GM23338 (cell line): ENCODE results near the gene PPP2R5C. TPM values are rescaled to one million over a fixed set of nuclear protein-coding genes. Genes with fewer than 3 reads are reported as not detected.

Source experiments
- ATAC-seq: fragments of 200-7000 bp; cut with Tn5 transposase; 3 replicates; pipeline ENCODE4 v1.9.1; 2020
- DNase-seq: peaks from one replicate; pipeline ENCODE4 v3.0.0-alpha.2; 2015; ENCODE audit warnings: low spot score
- H2AFZ ChIP-seq: fragments of 200-600 bp; sonication (generic); 2 replicates; pipeline ENCODE4 v1.8.0; 2016; ENCODE audit warnings: antibody characterized with exemption, mild to moderate bottlenecking, moderate library complexity
- H3F3A ChIP-seq: fragments of 200-600 bp; sonication (generic); replicated peaks from 2 replicates; pipeline ENCODE4 v1.8.0; 2017; ENCODE audit warnings: antibody characterized with exemption, mixed run types, low read depth
- H3K27ac ChIP-seq: fragments of 200-600 bp; sonication (generic); 2 replicates; pipeline ENCODE4 v1.6.1; 2016; ENCODE audit warnings: low read depth
- H3K27me3 ChIP-seq: fragments of 200-600 bp; sonication (generic); 2 replicates; pipeline ENCODE4 v1.8.0; 2016; ENCODE audit warnings: mild to moderate bottlenecking, mixed run types, moderate library complexity; ENCODE audit not compliant: insufficient read depth
- H3K36me3 ChIP-seq: fragments of 200-600 bp; sonication (generic); 2 replicates; pipeline ENCODE4 v1.8.0; 2016; ENCODE audit warnings: mild to moderate bottlenecking; ENCODE audit not compliant: insufficient read depth
- H3K4me1 ChIP-seq: fragments of 200-600 bp; sonication (generic); 2 replicates; pipeline ENCODE4 v1.8.0; 2016; ENCODE audit warnings: mild to moderate bottlenecking, moderate library complexity; ENCODE audit not compliant: insufficient read depth
- H3K4me2 ChIP-seq: fragments of 200-600 bp; sonication (generic); 2 replicates; pipeline ENCODE4 v1.7.1; 2017; ENCODE audit warnings: mixed run types
- H3K4me3 ChIP-seq: fragments of 200-600 bp; sonication (generic); 2 replicates; pipeline ENCODE4 v1.6.1; 2016; ENCODE audit warnings: mixed run types
- H3K79me2 ChIP-seq: fragments of 200-600 bp; sonication (generic); replicated peaks from 2 replicates; pipeline ENCODE4 v1.8.0; 2017; ENCODE audit warnings: mild to moderate bottlenecking; ENCODE audit not compliant: insufficient read depth
- H3K9me2 ChIP-seq: fragments of 200-600 bp; sonication (generic); 2 replicates; pipeline ENCODE4 v1.8.0; 2017; ENCODE audit not compliant: insufficient read depth
- H4K20me1 ChIP-seq: fragments of 200-600 bp; sonication (generic); replicated peaks from 2 replicates; pipeline ENCODE4 v1.8.0; 2017; ENCODE audit warnings: mild to moderate bottlenecking; ENCODE audit not compliant: insufficient read depth
- H3K27ac Mint-ChIP-seq: 2 replicates; pipeline ENCODE4 v1.8.0; 2020; ENCODE audit warnings: inconsistent platforms, mild to moderate bottlenecking, moderate library complexity, mixed read lengths
- H3K27me3 Mint-ChIP-seq: 3 replicates; pipeline ENCODE4 v1.8.0; 2022; ENCODE audit warnings: low read depth, mild to moderate bottlenecking, moderate library complexity, mixed read lengths, inconsistent platforms; ENCODE audit not compliant: insufficient read depth, poor library complexity
- H3K36me3 Mint-ChIP-seq: 3 replicates; pipeline ENCODE4 v1.8.0; 2021; ENCODE audit warnings: low read depth, mild to moderate bottlenecking, inconsistent platforms, moderate library complexity, mixed read lengths
- H3K4me1 Mint-ChIP-seq: 3 replicates; pipeline ENCODE4 v1.8.0; 2020; ENCODE audit warnings: mild to moderate bottlenecking, inconsistent platforms, mixed read lengths
- H3K4me3 Mint-ChIP-seq: 3 replicates; pipeline ENCODE4 v1.8.0; 2021; ENCODE audit warnings: moderate library complexity, mild to moderate bottlenecking, inconsistent platforms, mixed read lengths
- H3K9me3 Mint-ChIP-seq: 3 replicates; pipeline ENCODE4 v1.8.0; 2020; ENCODE audit warnings: moderate library complexity, mild to moderate bottlenecking, inconsistent platforms, mixed read lengths
- CREB1 ChIP-seq: fragments of 250-450 bp; sonication (Bioruptor Pico); IDR thresholded peaks from 2 replicates; pipeline ENCODE4 v1.5.0; 2020; ENCODE audit warnings: low read depth, mild to moderate bottlenecking, moderate library complexity
- EZH2 ChIP-seq: fragments of 200-600 bp; sonication (generic); IDR thresholded peaks from one replicate; pipeline ENCODE4 v1.8.0; 2017; ENCODE audit warnings: antibody characterized with exemption, mild to moderate bottlenecking, low read depth; ENCODE audit not compliant: unreplicated experiment
- EZH2phosphoT487 ChIP-seq: fragments of 200-600 bp; sonication (generic); IDR thresholded peaks from one replicate; pipeline ENCODE4 v1.8.1; 2018; ENCODE audit warnings: antibody characterized with exemption; ENCODE audit not compliant: unreplicated experiment
- JUNB ChIP-seq: IDR thresholded peaks from one replicate; pipeline ENCODE4 v1.6.1; 2016; ENCODE audit warnings: antibody characterized with exemption; ENCODE audit not compliant: unreplicated experiment
- NANOG ChIP-seq: IDR thresholded peaks from 2 replicates; pipeline ENCODE4 v1.6.1; 2016; ENCODE audit warnings: antibody characterized with exemption, borderline replicate concordance
- POLR2AphosphoS5 ChIP-seq: IDR thresholded peaks from 2 replicates; pipeline ENCODE4 v1.6.1; 2016; ENCODE audit warnings: antibody characterized with exemption, low read depth
- STAT1 ChIP-seq: IDR thresholded peaks from one replicate; pipeline ENCODE4 v1.6.1; 2016; ENCODE audit warnings: antibody characterized with exemption; ENCODE audit not compliant: unreplicated experiment
- ZNF114 ChIP-seq: fragments of 250-450 bp; sonication (Bioruptor Pico); IDR thresholded peaks from 2 replicates; pipeline ENCODE4 v1.5.0; 2020; ENCODE audit warnings: mild to moderate bottlenecking, moderate library complexity
- ZNF331 ChIP-seq: fragments of 250-450 bp; sonication (Bioruptor Pico); IDR thresholded peaks from 2 replicates; pipeline ENCODE4 v1.5.0; 2020; ENCODE audit warnings: low read depth, mild to moderate bottlenecking, moderate library complexity
- polyA plus RNA-seq: library from polyadenylated mRNA; unstranded; fragments of >200 nt; fragmentation: Nextera tagmentation; extraction: Ambion mirVana; gene quantifications from 2 replicates; pipeline ENCODE4 v1.2.1, GENCODE V29; 2016
- total RNA-seq: library from RNA; depleted of rRNA; stranded (reverse); fragments of >200 nt; shearing (Covaris generic); gene quantifications from 2 replicates; pipeline ENCODE4 v1.2.3, GENCODE V29; 2014
- TF ChIP-seq, protein P1 (sequence below), 2 experiments: fragments of 200-600 bp in 1 of 2; sonication (generic) in 1 of 2; conservative IDR thresholded peaks; 2 replicates each; pipeline versions ENCODE4 v1.5.1 to v1.6.1; 2016 to 2017; ENCODE audit warnings: antibody characterized with exemption in 2 of 2, low read depth in 2 of 2, mild to moderate bottlenecking in 2 of 2, moderate library complexity in 1 of 2
- TF ChIP-seq, protein P2 (sequence below): fragments of 250-450 bp; sonication (Bioruptor Pico); IDR thresholded peaks from 2 replicates; pipeline ENCODE4 v1.5.0; 2020; ENCODE audit warnings: mild to moderate bottlenecking, moderate library complexity
- TF ChIP-seq, protein P3 (sequence below): IDR thresholded peaks from one replicate; pipeline ENCODE4 v1.6.1; 2018; ENCODE audit warnings: antibody characterized with exemption; ENCODE audit not compliant: unreplicated experiment
- TF ChIP-seq, protein P4 (sequence below): IDR thresholded peaks from 2 replicates; pipeline ENCODE4 v1.6.1; 2016; ENCODE audit warnings: antibody characterized with exemption

Gene PPP2R5C
- total and polyA plus RNA-seq, 2 experiments from 2014 or later, result 75.4 to 79.7 TPM

DNA sequence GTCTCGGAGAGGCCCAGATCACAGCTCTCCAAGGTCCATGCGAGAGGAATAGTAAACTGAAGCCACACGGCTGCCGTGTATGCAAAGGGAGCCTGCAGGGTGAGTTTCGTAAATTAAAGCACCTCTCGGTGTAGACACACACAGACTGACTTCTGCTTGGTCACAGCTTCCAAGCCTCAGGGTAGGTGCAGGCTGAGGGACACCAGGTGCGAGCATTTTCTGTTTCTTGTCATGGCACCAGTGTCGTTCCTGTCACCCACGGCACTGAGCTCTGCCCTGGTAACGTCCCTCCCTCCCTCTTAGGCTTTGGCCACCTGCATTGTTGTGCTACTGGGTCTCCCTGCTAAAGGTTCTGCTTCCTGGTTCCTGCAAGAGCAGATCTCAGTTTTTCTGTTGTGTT, 126.7 kb downstream of the PPP2R5C start:
- Histone ChIP-seq H3K36me3 (no peaks in the 10 kb centered on the region), H3K9me2 (no peaks in the 10 kb centered on the region), H2AFZ (no peak overlapping the region), H4K20me1 (no peaks in the 10 kb centered on the region), H3K4me2 (no peak overlapping the region), H3F3A (no peaks in the 10 kb centered on the region), H3K4me3 (no peak overlapping the region), H3K79me2 (no peaks in the 10 kb centered on the region), H3K27me3 (no peaks in the 10 kb centered on the region), H3K4me1 (no peaks in the 10 kb centered on the region), H3K27ac (no peak overlapping the region)
- no peak for DNase-seq
- H3K36me3 Mint-ChIP-seq, result peaks cover 33% of the 10 kb centered on the region
- H3K9me3 Mint-ChIP-seq, result no peaks in the 10 kb centered on the region
- no peak for ATAC-seq
- peaks cover 5% of the 10 kb centered on the region for H3K27me3 Mint-ChIP-seq
- no peak overlapping the region for H3K4me3 Mint-ChIP-seq
- no peak overlapping the region for H3K27ac Mint-ChIP-seq
- TF ChIP-seq, protein P1, sequence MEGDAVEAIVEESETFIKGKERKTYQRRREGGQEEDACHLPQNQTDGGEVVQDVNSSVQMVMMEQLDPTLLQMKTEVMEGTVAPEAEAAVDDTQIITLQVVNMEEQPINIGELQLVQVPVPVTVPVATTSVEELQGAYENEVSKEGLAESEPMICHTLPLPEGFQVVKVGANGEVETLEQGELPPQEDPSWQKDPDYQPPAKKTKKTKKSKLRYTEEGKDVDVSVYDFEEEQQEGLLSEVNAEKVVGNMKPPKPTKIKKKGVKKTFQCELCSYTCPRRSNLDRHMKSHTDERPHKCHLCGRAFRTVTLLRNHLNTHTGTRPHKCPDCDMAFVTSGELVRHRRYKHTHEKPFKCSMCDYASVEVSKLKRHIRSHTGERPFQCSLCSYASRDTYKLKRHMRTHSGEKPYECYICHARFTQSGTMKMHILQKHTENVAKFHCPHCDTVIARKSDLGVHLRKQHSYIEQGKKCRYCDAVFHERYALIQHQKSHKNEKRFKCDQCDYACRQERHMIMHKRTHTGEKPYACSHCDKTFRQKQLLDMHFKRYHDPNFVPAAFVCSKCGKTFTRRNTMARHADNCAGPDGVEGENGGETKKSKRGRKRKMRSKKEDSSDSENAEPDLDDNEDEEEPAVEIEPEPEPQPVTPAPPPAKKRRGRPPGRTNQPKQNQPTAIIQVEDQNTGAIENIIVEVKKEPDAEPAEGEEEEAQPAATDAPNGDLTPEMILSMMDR (conservative IDR thresholded peaks at IDR 0.05; ENCODE audit: low read depth in 2 of 2), result no peak
- TF ChIP-seq CREB1 (CRISPR knock-in tag) (no peak), POLR2AphosphoS5 (no peak), NANOG (no peak), STAT1 (no peak), ZNF114 (CRISPR knock-in tag) (no peak), JUNB (no peak), ZNF331 (CRISPR knock-in tag) (no peak), EZH2 (no peak), EZH2phosphoT487 (no peak)
- TF ChIP-seq, protein P2, sequence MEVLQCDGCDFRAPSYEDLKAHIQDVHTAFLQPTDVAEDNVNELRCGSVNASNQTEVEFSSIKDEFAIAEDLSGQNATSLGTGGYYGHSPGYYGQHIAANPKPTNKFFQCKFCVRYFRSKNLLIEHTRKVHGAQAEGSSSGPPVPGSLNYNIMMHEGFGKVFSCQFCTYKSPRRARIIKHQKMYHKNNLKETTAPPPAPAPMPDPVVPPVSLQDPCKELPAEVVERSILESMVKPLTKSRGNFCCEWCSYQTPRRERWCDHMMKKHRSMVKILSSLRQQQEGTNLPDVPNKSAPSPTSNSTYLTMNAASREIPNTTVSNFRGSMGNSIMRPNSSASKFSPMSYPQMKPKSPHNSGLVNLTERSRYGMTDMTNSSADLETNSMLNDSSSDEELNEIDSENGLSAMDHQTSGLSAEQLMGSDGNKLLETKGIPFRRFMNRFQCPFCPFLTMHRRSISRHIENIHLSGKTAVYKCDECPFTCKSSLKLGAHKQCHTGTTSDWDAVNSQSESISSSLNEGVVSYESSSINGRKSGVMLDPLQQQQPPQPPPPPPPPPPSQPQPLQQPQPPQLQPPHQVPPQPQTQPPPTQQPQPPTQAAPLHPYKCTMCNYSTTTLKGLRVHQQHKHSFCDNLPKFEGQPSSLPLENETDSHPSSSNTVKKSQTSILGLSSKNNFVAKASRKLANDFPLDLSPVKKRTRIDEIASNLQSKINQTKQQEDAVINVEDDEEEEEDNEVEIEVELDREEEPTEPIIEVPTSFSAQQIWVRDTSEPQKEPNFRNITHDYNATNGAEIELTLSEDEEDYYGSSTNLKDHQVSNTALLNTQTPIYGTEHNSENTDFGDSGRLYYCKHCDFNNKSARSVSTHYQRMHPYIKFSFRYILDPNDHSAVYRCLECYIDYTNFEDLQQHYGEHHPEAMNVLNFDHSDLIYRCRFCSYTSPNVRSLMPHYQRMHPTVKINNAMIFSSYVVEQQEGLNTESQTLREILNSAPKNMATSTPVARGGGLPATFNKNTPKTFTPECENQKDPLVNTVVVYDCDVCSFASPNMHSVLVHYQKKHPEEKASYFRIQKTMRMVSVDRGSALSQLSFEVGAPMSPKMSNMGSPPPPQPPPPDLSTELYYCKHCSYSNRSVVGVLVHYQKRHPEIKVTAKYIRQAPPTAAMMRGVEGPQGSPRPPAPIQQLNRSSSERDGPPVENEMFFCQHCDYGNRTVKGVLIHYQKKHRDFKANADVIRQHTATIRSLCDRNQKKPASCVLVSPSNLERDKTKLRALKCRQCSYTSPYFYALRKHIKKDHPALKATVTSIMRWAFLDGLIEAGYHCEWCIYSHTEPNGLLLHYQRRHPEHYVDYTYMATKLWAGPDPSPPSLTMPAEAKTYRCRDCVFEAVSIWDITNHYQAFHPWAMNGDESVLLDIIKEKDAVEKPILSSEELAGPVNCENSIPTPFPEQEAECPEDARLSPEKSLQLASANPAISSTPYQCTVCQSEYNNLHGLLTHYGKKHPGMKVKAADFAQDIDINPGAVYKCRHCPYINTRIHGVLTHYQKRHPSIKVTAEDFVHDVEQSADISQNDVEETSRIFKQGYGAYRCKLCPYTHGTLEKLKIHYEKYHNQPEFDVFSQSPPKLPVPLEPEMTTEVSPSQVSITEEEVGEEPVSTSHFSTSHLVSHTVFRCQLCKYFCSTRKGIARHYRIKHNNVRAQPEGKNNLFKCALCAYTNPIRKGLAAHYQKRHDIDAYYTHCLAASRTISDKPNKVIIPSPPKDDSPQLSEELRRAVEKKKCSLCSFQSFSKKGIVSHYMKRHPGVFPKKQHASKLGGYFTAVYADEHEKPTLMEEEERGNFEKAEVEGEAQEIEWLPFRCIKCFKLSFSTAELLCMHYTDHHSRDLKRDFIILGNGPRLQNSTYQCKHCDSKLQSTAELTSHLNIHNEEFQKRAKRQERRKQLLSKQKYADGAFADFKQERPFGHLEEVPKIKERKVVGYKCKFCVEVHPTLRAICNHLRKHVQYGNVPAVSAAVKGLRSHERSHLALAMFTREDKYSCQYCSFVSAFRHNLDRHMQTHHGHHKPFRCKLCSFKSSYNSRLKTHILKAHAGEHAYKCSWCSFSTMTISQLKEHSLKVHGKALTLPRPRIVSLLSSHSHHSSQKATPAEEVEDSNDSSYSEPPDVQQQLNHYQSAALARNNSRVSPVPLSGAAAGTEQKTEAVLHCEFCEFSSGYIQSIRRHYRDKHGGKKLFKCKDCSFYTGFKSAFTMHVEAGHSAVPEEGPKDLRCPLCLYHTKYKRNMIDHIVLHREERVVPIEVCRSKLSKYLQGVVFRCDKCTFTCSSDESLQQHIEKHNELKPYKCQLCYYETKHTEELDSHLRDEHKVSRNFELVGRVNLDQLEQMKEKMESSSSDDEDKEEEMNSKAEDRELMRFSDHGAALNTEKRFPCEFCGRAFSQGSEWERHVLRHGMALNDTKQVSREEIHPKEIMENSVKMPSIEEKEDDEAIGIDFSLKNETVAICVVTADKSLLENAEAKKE (CRISPR knock-in tag), result no peak
- TF ChIP-seq, protein P3, sequence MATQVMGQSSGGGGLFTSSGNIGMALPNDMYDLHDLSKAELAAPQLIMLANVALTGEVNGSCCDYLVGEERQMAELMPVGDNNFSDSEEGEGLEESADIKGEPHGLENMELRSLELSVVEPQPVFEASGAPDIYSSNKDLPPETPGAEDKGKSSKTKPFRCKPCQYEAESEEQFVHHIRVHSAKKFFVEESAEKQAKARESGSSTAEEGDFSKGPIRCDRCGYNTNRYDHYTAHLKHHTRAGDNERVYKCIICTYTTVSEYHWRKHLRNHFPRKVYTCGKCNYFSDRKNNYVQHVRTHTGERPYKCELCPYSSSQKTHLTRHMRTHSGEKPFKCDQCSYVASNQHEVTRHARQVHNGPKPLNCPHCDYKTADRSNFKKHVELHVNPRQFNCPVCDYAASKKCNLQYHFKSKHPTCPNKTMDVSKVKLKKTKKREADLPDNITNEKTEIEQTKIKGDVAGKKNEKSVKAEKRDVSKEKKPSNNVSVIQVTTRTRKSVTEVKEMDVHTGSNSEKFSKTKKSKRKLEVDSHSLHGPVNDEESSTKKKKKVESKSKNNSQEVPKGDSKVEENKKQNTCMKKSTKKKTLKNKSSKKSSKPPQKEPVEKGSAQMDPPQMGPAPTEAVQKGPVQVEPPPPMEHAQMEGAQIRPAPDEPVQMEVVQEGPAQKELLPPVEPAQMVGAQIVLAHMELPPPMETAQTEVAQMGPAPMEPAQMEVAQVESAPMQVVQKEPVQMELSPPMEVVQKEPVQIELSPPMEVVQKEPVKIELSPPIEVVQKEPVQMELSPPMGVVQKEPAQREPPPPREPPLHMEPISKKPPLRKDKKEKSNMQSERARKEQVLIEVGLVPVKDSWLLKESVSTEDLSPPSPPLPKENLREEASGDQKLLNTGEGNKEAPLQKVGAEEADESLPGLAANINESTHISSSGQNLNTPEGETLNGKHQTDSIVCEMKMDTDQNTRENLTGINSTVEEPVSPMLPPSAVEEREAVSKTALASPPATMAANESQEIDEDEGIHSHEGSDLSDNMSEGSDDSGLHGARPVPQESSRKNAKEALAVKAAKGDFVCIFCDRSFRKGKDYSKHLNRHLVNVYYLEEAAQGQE, result no peak
- TF ChIP-seq, protein P4, sequence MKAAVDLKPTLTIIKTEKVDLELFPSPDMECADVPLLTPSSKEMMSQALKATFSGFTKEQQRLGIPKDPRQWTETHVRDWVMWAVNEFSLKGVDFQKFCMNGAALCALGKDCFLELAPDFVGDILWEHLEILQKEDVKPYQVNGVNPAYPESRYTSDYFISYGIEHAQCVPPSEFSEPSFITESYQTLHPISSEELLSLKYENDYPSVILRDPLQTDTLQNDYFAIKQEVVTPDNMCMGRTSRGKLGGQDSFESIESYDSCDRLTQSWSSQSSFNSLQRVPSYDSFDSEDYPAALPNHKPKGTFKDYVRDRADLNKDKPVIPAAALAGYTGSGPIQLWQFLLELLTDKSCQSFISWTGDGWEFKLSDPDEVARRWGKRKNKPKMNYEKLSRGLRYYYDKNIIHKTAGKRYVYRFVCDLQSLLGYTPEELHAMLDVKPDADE, result no peak
- no peaks in the 10 kb centered on the region for H3K4me1 Mint-ChIP-seq
